Activated gamma-delta T cell (primary cell): Measurements from ENCODE around the gene TSSC4.
"Not testable (repeated sequence)": the region's sequence is repeated elsewhere in the genome, so short reads cannot be mapped to it uniquely, and the experiment has no call there.

ENCODE experiments used
- DNase-seq: peaks from one replicate; lab custom pipeline; 2025; lab: John Stamatoyannopoulos, UW
- total RNA-seq, 2 donors: gene quantifications; one replicate each; lab custom pipeline; 2026; lab: John Stamatoyannopoulos, UW

The TSSC4 gene
- total RNA-seq, result 48.5 to 53.9 reads per million in 2 donors

- DNase-seq, result peak; percentile 100
Observed at GRCh38 chr11:2400069-2400761, at the start of gene TSSC4. TSS of gene TSSC4 (plus strand) at chr11:2400750. CDS start at chr11:2402634, 1,884 bp downstream.

- DNase-seq, result no peak
Observed at GRCh38 chr11:2351701-2352100, 48.8 kb upstream of the TSSC4 start.

GRCh38 chr11:2352420-2352819 lies 48.1 kb upstream of the TSSC4 start:
- no peak for DNase-seq

- DNase-seq, result no peak
Observed at GRCh38 chr11:2355000-2355644, 45.4 kb upstream of the TSSC4 start.

GRCh38 chr11:2357246-2357645 lies 43.3 kb upstream of the TSSC4 start:
- DNase-seq, result no peak

- not testable (repeated sequence) for DNase-seq
Observed at GRCh38 chr11:2357651-2358050, 42.9 kb upstream of the TSSC4 start.

- no peak for DNase-seq
Observed at GRCh38 chr11:2358754-2359442, 41.7 kb upstream of the TSSC4 start.

- no peak for DNase-seq
Observed at GRCh38 chr11:2359557-2359956, 41.0 kb upstream of the TSSC4 start.

- no peak for DNase-seq
Observed at GRCh38 chr11:2360081-2360642, 40.4 kb upstream of the TSSC4 start.

GRCh38 chr11:2361565-2361964 lies 39.0 kb upstream of the TSSC4 start:
- DNase-seq, result no peak

- no peak for DNase-seq
Observed at GRCh38 chr11:2362414-2362813, 38.1 kb upstream of the TSSC4 start.

GRCh38 chr11:2363130-2363529 lies 37.4 kb upstream of the TSSC4 start:
- no peak for DNase-seq

- DNase-seq, result no peak
Observed at GRCh38 chr11:2363577-2364370, 36.8 kb upstream of the TSSC4 start.

- not testable (repeated sequence) for DNase-seq
Observed at GRCh38 chr11:2364386-2364785, 36.2 kb upstream of the TSSC4 start.

- DNase-seq, result no peak
Observed at GRCh38 chr11:2365571-2366210, 34.9 kb upstream of the TSSC4 start.

GRCh38 chr11:2366276-2366675 lies 34.3 kb upstream of the TSSC4 start:
- no peak for DNase-seq

GRCh38 chr11:2366733-2367132 lies 33.8 kb upstream of the TSSC4 start:
- no peak for DNase-seq

GRCh38 chr11:2367266-2368160 lies 33.0 kb upstream of the TSSC4 start:
- no peak for DNase-seq

GRCh38 chr11:2368178-2368850 lies 32.2 kb upstream of the TSSC4 start:
- no peak for DNase-seq

- no peak for DNase-seq
Observed at GRCh38 chr11:2368851-2369180, 31.7 kb upstream of the TSSC4 start.
